ENCODE measurements around the gene SMYD3.

- TF ChIP-seq CTCF (IDR thresholded peaks at IDR 0.05; ENCODE audit: borderline replicate concordance, extremely low read depth, low read length, poor library complexity, severe bottlenecking) (no peak), EZH2 (IDR thresholded peaks at IDR 0.05; ENCODE audit: borderline replicate concordance, low read depth, low read length, severe bottlenecking) (no peak)
These were observed 177.2 kb downstream of the SMYD3 start for GRCh38 chr1:246329900-246330299.

Data from DND-41 (cell line).